IPS-18c (cell line): Measurements from ENCODE around the gene ZNF835.

ENCODE experiments used
- H3K4me3 ChIP-seq: 2 replicates; pipeline ENCODE4 v1.7.0; 2013; ENCODE audit warnings: low read depth, mild to moderate bottlenecking, low read length, moderate library complexity; ENCODE audit not compliant: insufficient read depth
- H3K9me3 ChIP-seq: one replicate; pipeline ENCODE4 v1.6.1; 2013; ENCODE audit warnings: mild to moderate bottlenecking, low read length, moderate library complexity; ENCODE audit not compliant: control insufficient read depth, insufficient read depth

Gene ZNF835

DNA sequence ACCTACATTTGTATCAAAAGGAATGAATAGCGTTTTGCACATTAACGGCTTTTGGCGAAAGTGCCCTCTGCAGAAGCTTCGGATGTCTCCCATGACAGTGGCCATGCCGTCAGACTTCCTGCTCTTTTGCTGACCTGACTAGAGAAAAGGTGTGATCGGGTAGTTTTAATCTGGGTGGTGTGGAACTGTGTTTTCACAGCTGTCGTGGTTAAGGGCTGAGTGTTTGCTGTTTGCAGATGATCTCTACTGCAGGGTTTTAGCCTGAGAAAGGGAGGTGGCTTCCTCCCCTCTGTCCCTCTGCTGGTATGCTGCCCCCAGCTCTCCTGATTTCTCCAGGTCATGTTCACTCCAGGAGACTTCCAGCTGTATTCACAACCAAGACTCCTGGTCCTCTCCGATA lies 54.0 kb downstream of the ZNF835 start:
- Histone ChIP-seq H3K9me3 (peaks cover 5% of the 10 kb centered on the region), H3K4me3 (no peak overlapping the region)

DNA sequence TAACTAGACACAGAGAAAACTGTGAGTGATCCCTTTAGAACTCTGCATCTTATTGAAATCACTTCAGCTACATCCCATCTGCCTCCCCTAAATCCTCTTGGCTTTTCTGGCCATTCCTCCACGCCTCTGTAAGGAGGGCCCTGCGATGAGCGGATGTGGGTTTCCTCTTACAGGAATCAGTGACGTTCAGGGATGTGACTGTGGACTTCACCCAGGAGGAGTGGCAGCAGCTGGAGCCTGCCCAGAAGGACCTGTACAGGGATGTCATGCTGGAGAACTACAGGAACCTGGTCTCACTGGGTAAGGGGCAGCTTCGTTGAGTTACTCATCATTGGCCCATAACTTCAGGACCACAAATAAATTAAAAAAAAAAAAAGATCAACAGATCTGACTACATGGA lies 57.9 kb downstream of the ZNF835 start:
- Histone ChIP-seq H3K4me3 (no peak overlapping the region), H3K9me3 (no peaks in the 10 kb centered on the region)

DNA sequence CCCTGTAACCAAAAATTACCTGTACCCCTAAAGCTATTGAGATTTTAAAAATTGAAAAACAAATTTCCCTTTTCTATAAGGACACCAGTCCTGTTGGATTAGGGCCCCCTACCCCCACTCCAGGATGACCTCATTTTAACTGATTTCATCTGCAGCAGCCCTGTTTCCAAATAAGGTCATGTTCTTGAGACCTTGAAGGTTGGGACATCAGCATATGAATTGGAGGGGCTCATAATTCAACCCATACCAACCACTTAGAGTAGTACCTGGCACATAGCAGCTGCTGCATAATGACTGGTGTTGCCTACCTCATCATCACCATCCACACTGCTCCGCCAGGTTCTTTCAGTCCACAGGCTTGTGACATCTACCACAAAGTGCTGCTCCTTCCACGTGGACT lies 58.8 kb downstream of the ZNF835 start:
- H3K9me3 ChIP-seq, result no peaks in the 10 kb centered on the region
- H3K4me3 ChIP-seq, result no peak overlapping the region
